Mesothelial cell of epicardium (in vitro differentiated cells): ENCODE measurements around the gene SLC16A8. TPM values are rescaled to one million over a fixed set of nuclear protein-coding genes. Genes with fewer than 3 reads are reported as not detected.

ENCODE experiments used
- DNase-seq, 2 experiments: peaks; one replicate each; pipeline ENCODE4 v3.0.0; 2021; ENCODE audit warnings: low spot score in 2 of 2; ENCODE audit not compliant: unreplicated experiment in 2 of 2
- H3K27ac Mint-ChIP-seq: 2 replicates; pipeline ENCODE4 v1.8.0; 2021; ENCODE audit warnings: mixed read lengths
- H3K27me3 Mint-ChIP-seq: 2 replicates; pipeline ENCODE4 v1.8.0; 2021; ENCODE audit warnings: low read depth, mixed read lengths
- H3K36me3 Mint-ChIP-seq: 2 replicates; pipeline ENCODE4 v1.8.0; 2021; ENCODE audit warnings: mixed read lengths
- H3K4me1 Mint-ChIP-seq: 2 replicates; pipeline ENCODE4 v1.8.0; 2021; ENCODE audit warnings: mixed read lengths
- H3K4me3 Mint-ChIP-seq: 2 replicates; pipeline ENCODE4 v1.8.0; 2021; ENCODE audit warnings: mild to moderate bottlenecking, moderate library complexity, mixed read lengths
- H3K9me3 Mint-ChIP-seq: 2 replicates; pipeline ENCODE4 v1.8.0; 2021; ENCODE audit warnings: mixed read lengths
- CTCF ChIP-seq: fragments of 200-600 bp; sonication (generic); IDR thresholded peaks from one replicate; pipeline ENCODE4 v1.5.0; 2021; ENCODE audit warnings: antibody characterized with exemption; ENCODE audit not compliant: unreplicated experiment
- total RNA-seq: library from RNA; stranded (reverse); gene quantifications from 3 replicates; pipeline ENCODE4 v1.2.1, GENCODE V29; 2021

The SLC16A8 gene
- total RNA-seq, 1 donor from 2014 or later = 0.60 TPM

- no peak for DNase-seq
- Mint-ChIP-seq H3K27me3 (no peaks in the 10 kb centered on the region), H3K4me3 (no peak overlapping the region), H3K36me3 (peaks cover 1% of the 10 kb centered on the region), H3K4me1 (no peaks in the 10 kb centered on the region), H3K27ac (no peak overlapping the region), H3K9me3 (no peaks in the 10 kb centered on the region)
- no peak for TF ChIP-seq CTCF
These were observed 23.0 kb upstream of the SLC16A8 start for GRCh38 chr22:38106814-38107578.

GRCh38 chr22:38104084-38104483, 20.1 kb upstream of the SLC16A8 start:
- Mint-ChIP-seq H3K36me3 (peaks cover 1% of the 10 kb centered on the region), H3K9me3 (no peaks in the 10 kb centered on the region), H3K27ac (no peak overlapping the region), H3K4me3 (no peak overlapping the region), H3K4me1 (no peaks in the 10 kb centered on the region), H3K27me3 (no peaks in the 10 kb centered on the region)
- DNase-seq = no peak
- TF ChIP-seq CTCF = no peak

GRCh38 chr22:38103641-38104040, 19.7 kb upstream of the SLC16A8 start:
- TF ChIP-seq CTCF = no peak
- Mint-ChIP-seq H3K27ac (no peak overlapping the region), H3K4me3 (no peak overlapping the region), H3K4me1 (peaks cover 2% of the 10 kb centered on the region), H3K36me3 (peaks cover 1% of the 10 kb centered on the region), H3K9me3 (no peaks in the 10 kb centered on the region), H3K27me3 (no peaks in the 10 kb centered on the region)
- DNase-seq = no peak

- Mint-ChIP-seq H3K27ac (peak overlapping the region; percentile 32), H3K9me3 (no peaks in the 10 kb centered on the region), H3K4me1 (peaks cover 16% of the 10 kb centered on the region), H3K36me3 (peaks cover 4% of the 10 kb centered on the region), H3K27me3 (no peaks in the 10 kb centered on the region), H3K4me3 (no peak overlapping the region)
- TF ChIP-seq CTCF = no peak
- no peak for DNase-seq
These were observed 14.6 kb upstream of the SLC16A8 start for GRCh38 chr22:38098410-38099249.

- H3K4me3 Mint-ChIP-seq = peak overlapping the region; percentile 44
- DNase-seq = no peak
These were observed 13.8 kb upstream of the SLC16A8 start for GRCh38 chr22:38097557-38098409.

More at GRCh38 chr22:38097557-38098409, 13.8 kb upstream of the SLC16A8 start:
- no peaks in the 10 kb centered on the region for H3K9me3 Mint-ChIP-seq
- peaks cover 16% of the 10 kb centered on the region for H3K4me1 Mint-ChIP-seq
- H3K27me3 Mint-ChIP-seq = no peaks in the 10 kb centered on the region
- peak overlapping the region; percentile 53 for H3K27ac Mint-ChIP-seq
- peak; percentile 62 for TF ChIP-seq CTCF
- peaks cover 4% of the 10 kb centered on the region for H3K36me3 Mint-ChIP-seq
